HG03108 (cell line): Measurements from ENCODE around the gene SATB2.

Experiments
- ATAC-seq: cut with Tn5 transposase; IDR thresholded peaks from one replicate; pipeline ENCODE4 v1.9.1; 2021; ENCODE audit warnings: moderate library complexity; ENCODE audit not compliant: unreplicated experiment

SATB2 gene

GRCh38 chr2:199465988-199466691, 8.4 kb upstream of the SATB2 start:
- no peak for ATAC-seq

- no peak for ATAC-seq
These were observed 7.7 kb upstream of the SATB2 start for GRCh38 chr2:199465390-199465789.

DNA sequence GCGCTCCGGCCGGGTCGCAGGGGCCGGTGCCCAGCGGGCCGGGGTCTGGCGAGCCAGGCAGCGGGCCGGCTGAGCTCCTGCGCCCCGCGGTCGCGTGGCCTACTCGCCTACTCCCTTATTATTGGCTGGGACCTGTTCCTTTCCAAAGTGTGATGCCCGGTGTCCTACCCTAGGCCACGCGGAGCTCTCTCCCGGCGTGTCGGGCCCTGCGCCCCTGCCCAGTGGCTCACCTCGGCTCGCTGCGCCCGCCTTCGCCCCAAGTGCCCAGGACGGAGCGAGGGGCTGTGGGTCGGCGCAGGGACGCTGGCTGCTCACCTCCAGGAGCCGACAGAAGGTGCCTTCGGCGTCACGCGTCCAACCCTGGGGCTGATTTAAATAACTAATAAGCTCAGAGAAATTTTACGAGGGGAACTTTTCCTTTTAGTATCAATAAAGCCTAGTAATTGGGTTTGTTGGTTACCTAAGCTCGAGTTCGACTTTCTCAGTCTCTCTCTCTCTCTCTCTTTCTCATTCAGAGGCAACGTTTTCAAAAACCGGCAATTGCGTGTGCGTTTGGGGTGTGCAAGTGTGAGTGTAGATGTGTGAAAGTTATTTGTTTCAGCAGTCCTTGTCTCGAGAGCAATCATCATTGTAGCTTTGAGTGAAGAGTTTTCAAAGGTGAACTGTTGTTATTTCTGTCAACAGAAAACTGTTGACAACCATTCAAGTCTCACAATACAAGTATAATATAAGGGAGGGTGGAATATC, 7.0 kb upstream of the SATB2 start:
- ATAC-seq = no peak

GRCh38 chr2:199463708-199464605, 6.2 kb upstream of the SATB2 start:
- ATAC-seq = no peak

GRCh38 chr2:199462956-199463692, 5.4 kb upstream of the SATB2 start:
- no peak for ATAC-seq

- no peak for ATAC-seq
These were observed 4.7 kb upstream of the SATB2 start for GRCh38 chr2:199462347-199462955.

DNA sequence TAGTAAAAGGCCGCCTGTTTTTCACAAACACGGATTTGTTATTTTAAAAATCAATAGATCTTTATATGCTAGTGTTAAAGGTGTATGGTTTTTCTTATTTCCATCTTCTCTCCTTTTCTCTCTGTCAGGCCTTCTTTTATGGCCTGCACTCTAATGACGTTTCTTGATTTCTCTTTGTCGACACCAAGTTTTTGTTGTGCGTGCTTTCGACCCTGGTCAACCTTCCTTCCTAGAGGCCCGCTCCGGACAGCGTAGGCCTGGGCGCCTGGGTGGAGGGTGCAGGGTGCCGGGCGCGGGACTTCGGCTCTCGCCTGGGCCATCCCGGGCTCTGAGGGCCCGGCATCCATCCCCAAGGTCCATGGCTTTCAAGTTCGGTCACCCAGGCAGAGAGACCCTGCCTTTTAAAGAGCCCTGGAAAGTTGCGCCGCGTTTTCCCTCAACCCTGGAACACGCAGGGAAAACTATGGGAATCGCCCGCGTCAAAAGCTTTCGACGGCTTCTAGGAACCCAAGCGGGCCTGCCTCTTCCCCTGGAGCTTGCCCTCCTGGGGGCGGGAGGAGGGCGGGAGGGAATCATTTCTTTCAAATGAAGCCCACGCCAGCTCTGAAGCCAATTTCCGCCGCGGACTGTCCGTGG, 4.1 kb upstream of the SATB2 start:
- ATAC-seq = no peak

DNA sequence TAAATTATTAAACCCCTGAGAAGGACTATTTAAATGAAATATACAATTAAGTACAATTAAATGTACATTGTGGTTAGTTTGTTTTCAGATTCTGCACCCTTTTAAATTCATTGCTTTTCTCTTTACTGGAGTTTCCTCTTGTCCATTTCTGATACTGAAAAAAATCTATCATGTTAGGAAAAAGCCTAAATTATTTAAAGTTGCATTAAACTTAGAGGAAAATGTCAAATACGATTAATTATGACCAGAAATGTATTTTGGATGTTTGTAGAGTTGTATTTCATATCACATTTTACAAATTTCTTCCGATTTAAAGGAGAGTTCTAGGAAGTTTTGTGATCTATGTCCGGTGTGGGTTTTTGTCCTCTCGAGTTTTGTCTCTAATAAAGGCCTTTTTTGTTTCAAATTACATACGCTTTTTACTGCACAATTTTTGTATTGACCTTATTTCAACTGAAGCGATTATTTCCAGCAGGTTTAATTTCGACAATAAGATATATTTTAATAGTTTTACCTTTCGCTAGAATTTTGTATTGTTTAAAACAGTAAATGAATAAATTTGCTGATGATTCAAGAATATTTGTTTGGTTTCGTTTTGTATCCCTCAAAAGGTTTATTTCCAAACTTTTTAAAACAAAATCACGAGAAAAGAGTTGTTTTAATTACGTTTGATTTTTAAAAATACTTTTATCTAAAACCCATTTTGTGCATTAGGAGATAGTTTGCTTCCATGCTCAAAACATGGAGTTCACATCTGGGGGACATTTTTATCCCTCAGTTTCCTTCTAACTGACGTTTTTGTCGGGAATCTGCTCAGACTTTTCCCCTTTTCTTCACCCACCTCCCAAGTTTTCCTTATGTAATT, 3.3 kb upstream of the SATB2 start:
- no peak for ATAC-seq

DNA sequence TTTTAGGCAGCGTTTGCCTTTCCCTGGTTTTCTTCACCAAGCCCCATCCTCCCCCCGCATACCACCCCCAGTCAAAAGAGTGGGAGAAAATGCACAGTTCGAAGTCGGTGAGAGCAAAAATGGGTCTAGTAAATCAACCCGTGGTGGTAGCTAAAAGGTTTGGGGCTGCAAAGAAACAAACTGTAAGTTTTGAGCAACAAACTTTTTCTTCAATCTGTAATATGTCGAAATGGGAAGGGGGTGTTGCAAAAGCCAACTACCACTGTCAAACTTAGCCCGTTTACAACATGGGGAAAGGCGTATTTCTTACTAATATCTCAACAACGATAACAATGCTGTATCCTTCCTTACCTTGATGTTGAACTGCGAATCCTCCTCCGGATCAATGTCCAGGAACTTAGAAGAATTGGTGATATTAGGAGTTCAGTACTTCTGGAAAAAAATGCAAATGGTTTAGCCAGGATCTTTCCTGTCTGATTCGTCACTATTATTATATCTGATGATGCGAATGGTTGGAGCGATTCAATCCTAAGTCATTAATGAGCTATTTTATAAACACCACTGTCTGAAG, 2.4 kb upstream of the SATB2 start:
- no peak for ATAC-seq

DNA sequence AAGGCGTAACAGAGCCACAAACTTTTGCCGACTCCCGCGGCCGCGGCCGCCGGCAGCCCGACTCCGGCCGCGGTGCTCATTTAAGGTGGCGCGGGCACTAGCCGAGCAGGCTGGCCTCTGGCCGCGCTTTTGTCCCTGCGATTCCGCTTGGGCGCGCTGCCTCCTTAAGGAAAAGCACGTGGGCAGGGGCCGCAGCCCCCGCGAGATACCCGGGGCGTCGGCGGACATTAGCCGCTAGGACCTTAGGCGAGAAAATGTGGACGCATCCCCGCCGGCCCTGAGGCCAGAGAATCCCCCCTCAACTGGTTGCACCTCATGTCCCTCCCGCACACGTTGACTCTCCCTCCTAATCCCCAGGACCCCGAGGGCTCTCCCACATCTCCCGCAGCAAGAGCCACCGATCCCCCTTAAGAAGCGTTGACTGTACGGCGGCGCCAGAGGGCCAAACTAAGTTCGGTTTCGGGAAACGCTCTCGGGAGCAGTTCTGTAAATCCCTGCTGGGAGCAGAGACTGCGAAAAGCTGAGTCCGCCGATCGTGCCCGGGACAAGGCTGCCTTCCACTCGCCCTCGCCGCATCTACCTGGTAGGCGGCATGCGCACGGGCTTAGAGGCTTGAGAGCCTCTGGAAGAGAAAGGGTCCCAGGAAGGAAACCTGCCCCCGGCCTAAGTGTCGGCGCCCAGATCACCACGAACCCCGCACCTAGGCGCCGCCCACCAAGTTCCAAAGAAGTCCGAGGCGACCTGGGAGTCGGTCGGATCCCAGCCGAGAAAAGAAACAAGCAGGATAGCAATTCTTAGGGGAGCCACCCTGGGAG, 1.8 kb upstream of the SATB2 start:
- ATAC-seq = peak; percentile 40

DNA sequence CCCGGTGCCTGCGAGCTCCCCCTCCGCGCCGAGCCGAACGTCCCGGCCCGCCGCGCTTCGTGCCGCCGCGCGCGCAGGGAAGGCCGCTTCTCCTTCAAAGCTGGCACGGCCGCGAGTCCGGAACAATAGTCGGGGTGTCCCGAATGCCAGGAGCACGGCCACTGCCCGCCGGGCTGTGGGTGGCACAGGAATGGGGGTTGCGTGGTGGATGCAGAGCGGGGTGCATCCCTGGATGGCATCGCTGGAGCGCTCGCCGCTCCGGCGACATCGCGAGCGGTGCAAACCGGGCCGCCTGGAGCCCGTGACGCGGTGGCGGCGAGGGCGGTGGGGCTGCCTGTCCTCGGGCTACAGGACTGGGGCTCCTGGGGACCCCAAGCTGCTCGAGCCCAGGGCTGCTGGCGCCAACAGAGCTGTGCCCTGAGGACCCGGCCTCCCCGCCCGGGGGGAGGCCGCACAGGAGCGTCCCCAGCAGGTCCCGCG, 1.1 kb upstream of the SATB2 start:
- ATAC-seq = peak; percentile 14

DNA sequence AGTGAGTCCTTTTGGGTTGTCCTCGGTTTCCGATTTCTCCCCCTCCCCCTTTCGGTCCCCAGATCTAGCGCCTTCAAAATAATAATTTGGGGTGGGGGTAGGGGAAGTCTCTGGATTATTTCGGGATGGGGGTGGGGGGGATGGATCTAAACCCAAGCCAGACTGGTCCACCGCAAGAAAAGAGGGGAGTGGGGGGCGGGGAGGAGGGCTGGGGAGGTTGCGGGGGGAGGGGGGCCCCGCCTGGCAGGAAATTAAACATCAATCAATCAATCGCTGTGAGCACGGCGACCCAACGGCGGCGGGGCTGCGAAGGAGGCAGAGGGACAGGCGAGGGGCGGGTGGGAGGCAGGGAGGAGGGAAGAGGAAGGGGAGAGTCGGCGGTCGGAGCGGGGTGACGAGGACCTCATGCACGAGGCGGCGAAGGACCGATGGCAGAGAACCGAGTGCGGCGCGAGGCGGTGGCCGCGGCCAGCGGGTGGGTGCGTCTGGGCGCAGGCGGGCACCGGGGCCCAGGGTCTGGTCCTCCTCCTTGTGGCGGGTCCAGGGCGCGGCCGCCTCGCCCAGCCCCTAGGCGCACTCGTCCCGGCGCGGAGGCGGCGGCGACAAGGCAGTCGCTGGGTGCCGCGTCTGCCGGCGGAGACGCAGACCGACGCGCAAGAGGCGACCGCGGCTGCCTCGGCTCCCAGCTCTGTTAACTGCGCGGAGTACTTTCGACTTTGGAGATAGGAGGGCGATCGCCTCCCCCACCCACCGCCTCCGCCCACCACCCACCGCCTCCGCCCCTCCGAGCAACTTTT, 468 bp upstream of the SATB2 start:
- ATAC-seq = no peak

DNA sequence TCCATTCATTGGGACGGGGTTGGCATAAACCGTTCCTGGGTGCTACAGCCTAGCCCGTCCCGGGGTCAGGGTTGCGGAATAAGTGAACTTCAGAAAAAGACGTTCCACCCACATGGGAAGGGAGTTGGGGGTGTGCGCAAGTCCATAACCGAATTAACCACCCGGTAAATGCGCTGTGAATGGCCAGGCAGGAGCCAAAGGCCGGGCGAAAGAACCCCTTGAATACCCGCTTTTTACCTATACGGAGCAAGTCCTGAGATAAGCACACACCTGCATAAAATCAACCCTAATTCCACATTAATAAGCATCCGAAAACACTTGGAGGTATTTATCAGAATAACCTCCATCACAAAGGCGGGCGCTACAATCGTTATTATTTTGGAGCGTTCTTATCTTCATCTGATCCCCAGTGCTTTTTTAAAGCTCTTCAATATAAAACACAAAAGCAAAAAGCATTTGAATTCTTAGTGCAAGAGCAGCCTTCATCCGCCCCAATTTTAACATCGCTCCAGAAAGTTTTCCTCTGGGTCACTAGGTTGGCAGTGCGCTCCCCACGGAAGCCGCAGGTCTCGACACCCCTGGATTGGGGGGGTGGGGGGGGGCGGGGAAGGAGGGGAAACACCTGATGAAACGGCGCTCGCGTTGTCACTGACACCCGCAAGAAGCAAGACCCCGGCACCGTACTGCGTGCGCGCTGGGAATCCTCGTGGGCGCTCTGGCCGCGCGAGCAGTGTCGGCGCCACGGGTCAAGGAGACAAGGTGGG, 1.2 kb downstream of the SATB2 start:
- no peak for ATAC-seq

DNA sequence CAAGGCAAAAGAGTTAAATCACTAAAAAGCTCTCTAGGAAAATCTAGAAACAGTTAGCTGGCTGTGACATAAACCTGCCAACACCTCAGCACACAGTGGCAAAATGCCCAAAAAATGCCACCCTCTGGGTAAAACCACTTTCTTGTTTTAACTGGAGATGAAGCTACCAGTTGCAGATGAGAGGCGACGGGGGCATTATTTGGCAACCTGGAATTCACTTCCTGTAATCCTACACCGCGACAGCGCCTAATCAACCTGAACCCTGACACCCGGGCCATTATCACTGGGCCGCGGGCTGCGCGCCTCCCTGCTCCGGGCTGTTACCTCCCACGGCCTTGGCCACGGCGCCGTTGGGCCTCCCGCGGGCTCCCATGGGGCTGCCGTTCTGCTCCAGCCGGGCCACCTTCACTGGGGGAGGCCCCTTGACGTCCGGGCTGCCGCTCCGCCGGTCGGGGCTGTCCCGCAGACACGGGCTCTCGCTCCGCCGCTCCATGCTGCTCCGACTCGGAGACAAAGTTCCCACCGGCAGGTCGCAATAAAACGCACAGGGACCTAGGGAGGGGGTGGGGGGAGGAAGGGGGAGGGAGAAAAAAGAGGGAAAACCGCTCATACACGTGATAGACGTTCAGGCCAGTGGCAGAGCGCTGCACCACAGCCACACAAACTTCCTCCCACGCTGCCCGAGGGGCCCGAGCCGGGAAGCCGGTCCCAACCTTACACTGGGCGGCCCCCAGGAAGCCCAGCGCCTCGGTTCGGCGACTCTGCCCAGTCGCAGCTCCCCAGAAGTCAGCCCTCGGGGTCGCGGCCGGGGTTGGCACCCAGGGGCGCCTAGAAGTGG, 2.0 kb downstream of the SATB2 start:
- ATAC-seq = no peak

DNA sequence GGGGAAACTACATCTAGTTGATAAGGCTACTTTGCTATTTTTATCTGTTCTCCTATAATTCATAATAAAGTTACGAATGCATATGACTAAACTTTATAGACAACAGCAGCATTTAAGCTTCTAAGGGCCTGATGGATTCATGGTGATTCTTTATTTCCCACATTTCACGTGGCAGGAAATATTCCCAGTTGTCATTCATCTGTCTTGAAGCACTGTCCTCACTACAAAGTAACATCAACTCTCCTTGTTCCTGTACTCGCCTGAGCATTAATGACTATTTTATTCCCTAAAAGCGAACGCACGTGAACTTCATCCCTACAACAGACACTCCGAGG, 2.6 kb downstream of the SATB2 start:
- no peak for ATAC-seq
